OCI-LY1 (cell line): Measurements from ENCODE around the gene PLXND1.

Source experiments
- H2AFZ ChIP-seq: fragments of 200-600 bp; sonication (generic), shearing (Covaris generic); 2 replicates; pipeline ENCODE4 v1.6.0; 2014; ENCODE audit warnings: antibody characterized with exemption, mild to moderate bottlenecking, low read length
- H3F3A ChIP-seq: fragments of 200-600 bp; sonication (generic), shearing (Covaris generic); 2 replicates; pipeline ENCODE4 v1.6.0; 2014; ENCODE audit warnings: mild to moderate bottlenecking, antibody characterized with exemption, low read length, moderate library complexity; ENCODE audit not compliant: insufficient read depth
- H3K27ac ChIP-seq: fragments of 200-600 bp; sonication (generic); 2 replicates; pipeline ENCODE4 v1.5.1; 2014; ENCODE audit warnings: low read length, mixed run types, mild to moderate bottlenecking, low read depth; ENCODE audit not compliant: poor library complexity, severe bottlenecking
- H3K27me3 ChIP-seq: fragments of 200-600 bp; sonication (generic); 2 replicates; pipeline ENCODE4 v1.6.0; 2014; ENCODE audit warnings: antibody characterized with exemption, mild to moderate bottlenecking, low read length, moderate library complexity; ENCODE audit not compliant: insufficient read depth
- H3K36me3 ChIP-seq: fragments of 200-600 bp; sonication (generic); 2 replicates; pipeline ENCODE4 v1.6.1; 2014; ENCODE audit warnings: mild to moderate bottlenecking, antibody characterized with exemption, low read length, moderate library complexity, mixed read lengths; ENCODE audit not compliant: insufficient read depth
- H3K4me1 ChIP-seq: fragments of 200-600 bp; sonication (generic); 2 replicates; pipeline ENCODE4 v1.5.1; 2014; ENCODE audit warnings: mild to moderate bottlenecking, low read length, moderate library complexity; ENCODE audit not compliant: insufficient read depth, severe bottlenecking
- H3K4me2 ChIP-seq: fragments of 200-600 bp; sonication (generic), shearing (Covaris generic); 2 replicates; pipeline ENCODE4 v1.6.1; 2014; ENCODE audit warnings: low read length
- H3K4me3 ChIP-seq: fragments of 200-600 bp; sonication (generic); 2 replicates; pipeline ENCODE4 v1.5.1; 2014; ENCODE audit warnings: low read length, low read depth, mild to moderate bottlenecking, mixed read lengths; ENCODE audit not compliant: poor library complexity, severe bottlenecking
- H3K79me2 ChIP-seq: fragments of 200-600 bp; shearing (Covaris generic); 2 replicates; pipeline ENCODE4 v1.6.1; 2016; ENCODE audit warnings: mixed run types, low read length, mixed read lengths; ENCODE audit not compliant: insufficient read depth
- H3K9ac ChIP-seq: fragments of 200-600 bp; sonication (generic), shearing (Covaris generic); 2 replicates; pipeline ENCODE4 v1.6.1; 2014; ENCODE audit warnings: mild to moderate bottlenecking, low read length, mixed read lengths
- H3K9me2 ChIP-seq: fragments of 200-600 bp; sonication (generic), shearing (Covaris generic); 2 replicates; pipeline ENCODE4 v1.6.1; 2014; ENCODE audit warnings: low read depth, mild to moderate bottlenecking, low read length, mixed read lengths
- H3K9me3 ChIP-seq: fragments of 200-600 bp; shearing (Covaris generic); 2 replicates; pipeline ENCODE4 v1.6.1; 2014; ENCODE audit warnings: low read length, mixed read lengths
- H4K20me1 ChIP-seq: fragments of 200-600 bp; sonication (generic), shearing (Covaris generic); 2 replicates; pipeline ENCODE4 v1.6.0; 2016; ENCODE audit warnings: mild to moderate bottlenecking, low read length; ENCODE audit not compliant: insufficient read depth
- CTCF ChIP-seq: fragments of 200-600 bp; sonication (generic), shearing (Covaris generic); IDR thresholded peaks from 2 replicates; pipeline ENCODE4 v1.5.1; 2017; ENCODE audit warnings: mild to moderate bottlenecking, antibody characterized with exemption, low read length, moderate library complexity, mixed read lengths
- EZH2 ChIP-seq: fragments of 200-600 bp; sonication (generic), shearing (Covaris generic); IDR thresholded peaks from 2 replicates; pipeline ENCODE4 v1.8.0; 2017; ENCODE audit warnings: borderline replicate concordance, mixed run types, mild to moderate bottlenecking, antibody characterized with exemption, low read length, moderate library complexity, mixed read lengths

Gene PLXND1

GRCh38 chr3:129557548-129557894 lies 49.0 kb downstream of the PLXND1 start:
- H3K36me3 ChIP-seq: no peaks in the 10 kb centered on the region
- H3K27me3 ChIP-seq: peaks cover 27% of the 10 kb centered on the region
- H3K9me2 ChIP-seq: no peaks in the 10 kb centered on the region
- H2AFZ ChIP-seq: no peak overlapping the region
- no peak overlapping the region for H3K27ac ChIP-seq
- no peak overlapping the region for H3K9ac ChIP-seq
- H3F3A ChIP-seq: no peaks in the 10 kb centered on the region
- no peaks in the 10 kb centered on the region for H4K20me1 ChIP-seq
- H3K4me3 ChIP-seq: no peak overlapping the region
- no peaks in the 10 kb centered on the region for H3K79me2 ChIP-seq
- no peak overlapping the region for H3K4me2 ChIP-seq
- peaks cover 16% of the 10 kb centered on the region for H3K4me1 ChIP-seq
- TF ChIP-seq EZH2 (no peak), CTCF (no peak)
- no peaks in the 10 kb centered on the region for H3K9me3 ChIP-seq

- no peaks in the 10 kb centered on the region for H3K36me3 ChIP-seq
- no peak overlapping the region for H3K27ac ChIP-seq
- H3K27me3 ChIP-seq: peaks cover 28% of the 10 kb centered on the region
- H3K4me1 ChIP-seq: peaks cover 16% of the 10 kb centered on the region
- no peak overlapping the region for H3K4me3 ChIP-seq
- no peaks in the 10 kb centered on the region for H3K9me3 ChIP-seq
- H3K9me2 ChIP-seq: no peaks in the 10 kb centered on the region
- H3K4me2 ChIP-seq: no peak overlapping the region
- no peak for TF ChIP-seq CTCF
- no peak for TF ChIP-seq EZH2
- no peaks in the 10 kb centered on the region for H3K79me2 ChIP-seq
- no peaks in the 10 kb centered on the region for H3F3A ChIP-seq
- no peak overlapping the region for H3K9ac ChIP-seq
- no peak overlapping the region for H2AFZ ChIP-seq
- H4K20me1 ChIP-seq: no peaks in the 10 kb centered on the region
Measured at GRCh38 chr3:129556890-129557547, 49.5 kb downstream of the PLXND1 start.

- Histone ChIP-seq H3K4me3 (no peak overlapping the region), H3K9me3 (no peaks in the 10 kb centered on the region), H3K79me2 (no peaks in the 10 kb centered on the region), H3F3A (no peaks in the 10 kb centered on the region), H3K27me3 (peaks cover 28% of the 10 kb centered on the region), H3K4me2 (no peak overlapping the region), H2AFZ (no peak overlapping the region), H3K36me3 (no peaks in the 10 kb centered on the region), H4K20me1 (no peaks in the 10 kb centered on the region), H3K9ac (no peak overlapping the region), H3K4me1 (peaks cover 16% of the 10 kb centered on the region), H3K27ac (no peak overlapping the region), H3K9me2 (no peaks in the 10 kb centered on the region)
- TF ChIP-seq CTCF (no peak), EZH2 (no peak)
Measured at GRCh38 chr3:129556358-129556695, 50.1 kb downstream of the PLXND1 start.
